ENCODE data around the gene CAPN8.

- TF ChIP-seq TAF1 (IDR thresholded peaks at IDR 0.05; ENCODE audit: borderline replicate concordance, low read depth, low read length) (no peak), USF2 (IDR thresholded peaks at IDR 0.05; ENCODE audit: borderline replicate concordance, low read depth, low read length) (no peak), EP300 (IDR thresholded peaks at IDR 0.05; ENCODE audit: borderline replicate concordance in 1 of 2, low read depth in 1 of 2, low read length in 1 of 2) (no peak), NRF1 (IDR thresholded peaks at IDR 0.05; ENCODE audit: low read depth, low read length) (no peak), POLR2AphosphoS5 (IDR thresholded peaks at IDR 0.05; ENCODE audit: low read depth, low read length) (no peak), CTCF (IDR thresholded peaks at IDR 0.05) (no peak), RFX5 (IDR thresholded peaks at IDR 0.05; ENCODE audit: low read length) (no peak), YY1 (IDR thresholded peaks at IDR 0.05; ENCODE audit: low read depth) (no peak), GABPA (IDR thresholded peaks at IDR 0.05; ENCODE audit: low read depth) (no peak), FOXM1 (IDR thresholded peaks at IDR 0.05; ENCODE audit: low read depth) (no peak), SMC3 (IDR thresholded peaks at IDR 0.05; ENCODE audit: low read depth, low read length) (no peak), ZBTB33 (IDR thresholded peaks at IDR 0.05; ENCODE audit: borderline replicate concordance, low read depth) (no peak), GATA2 (CRISPR knock-in tag; IDR thresholded peaks at IDR 0.05) (no peak), MXI1 (IDR thresholded peaks at IDR 0.05; ENCODE audit: low read depth, low read length) (no peak)
Observed at GRCh38 chr1:223616586-223616985, 48.9 kb downstream of the CAPN8 start.

All from SK-N-SH (cell line).